ENCODE measurements around the gene SNCB. TPM values are rescaled to one million over a fixed set of nuclear protein-coding genes. Genes with fewer than 3 reads are reported as not detected.

SNCB gene
- total RNA-seq, 4 donors from 2014 or later: not detected

- H3K27me3 ChIP-seq: peaks cover 46% of the 10 kb centered on the region
Observed at GRCh38 chr5:176677209-176677939, 47.0 kb upstream of the SNCB start.

GRCh38 chr5:176676361-176676824 lies 46.1 kb upstream of the SNCB start:
- Histone ChIP-seq H3K9me3 (no peaks in the 10 kb centered on the region), H3K4me1 (peaks cover 0 to 5% (median 0%) of the 10 kb centered on the region in 4 donors), H3K4me3 (no peak overlapping the region), H3K27ac (no peak overlapping the region), H3K36me3 (no peaks in the 10 kb centered on the region), H3K27me3 (peaks cover 39% of the 10 kb centered on the region)
- intact Hi-C loops (cut with DNase I; ENCODE audit: low total_unique reads) (no loop called here), in situ Hi-C loops (cut with MboI; ENCODE audit: low pct_ligation_motif_present in 1 of 4, low pct_unique_long_range_greater_than_20kb in 1 of 4, low sequenced_read_pairs in 3 of 4) (no loop called here)
- TF ChIP-seq POLR2A (IDR thresholded peaks at IDR 0.05): no peak
- no peak for TF ChIP-seq EP300 (IDR thresholded peaks at IDR 0.05; ENCODE audit: low read depth)
- TF ChIP-seq POLR2AphosphoS5 (IDR thresholded peaks at IDR 0.05): no peak
- TF ChIP-seq CTCF (IDR thresholded peaks at IDR 0.05): no peak
- 65% methylated on average over 10 of the region's 10 CpGs; no CpG with 5 or more reads in 1 of the 2 donors for WGBS, 2 donors (ENCODE audit: low coverage in 1 of 2)
- DNase-seq: no peak

More at GRCh38 chr5:176677209-176677939, 47.0 kb upstream of the SNCB start:
- TF ChIP-seq POLR2AphosphoS5 (IDR thresholded peaks at IDR 0.05) (no peak), CTCF (IDR thresholded peaks at IDR 0.05) (no peak), POLR2A (IDR thresholded peaks at IDR 0.05) (no peak), EP300 (IDR thresholded peaks at IDR 0.05; ENCODE audit: low read depth) (no peak)
- Histone ChIP-seq H3K4me3 (no peak overlapping the region), H3K9me3 (no peaks in the 10 kb centered on the region), H3K4me1 (peaks cover 0 to 5% (median 0%) of the 10 kb centered on the region in 4 donors), H3K27ac (no peak overlapping the region), H3K36me3 (no peaks in the 10 kb centered on the region)
- WGBS, 2 donors (ENCODE audit: low coverage in 1 of 2): 80 to 82% methylated on average over 1 to 10 of the region's 12 CpGs
- in situ Hi-C loops (cut with MboI; ENCODE audit: low pct_ligation_motif_present in 1 of 4, low pct_unique_long_range_greater_than_20kb in 1 of 4, low sequenced_read_pairs in 3 of 4): no loop called here
- no peak for DNase-seq
- intact Hi-C loops (cut with DNase I; ENCODE audit: low total_unique reads): no loop called here

- no peaks in the 10 kb centered on the region for H3K9me3 ChIP-seq
- intact Hi-C loops (cut with DNase I; ENCODE audit: low total_unique reads) (no loop called here), in situ Hi-C loops (cut with MboI; ENCODE audit: low pct_ligation_motif_present in 1 of 4, low pct_unique_long_range_greater_than_20kb in 1 of 4, low sequenced_read_pairs in 3 of 4) (no loop called here)
- no peak for DNase-seq
- H3K27ac ChIP-seq: no peak overlapping the region
- peaks cover 37% of the 10 kb centered on the region for H3K27me3 ChIP-seq
- 43 to 65% methylated on average over 6 to 19 of the region's 19 CpGs for WGBS, 2 donors (ENCODE audit: low coverage in 1 of 2)
- TF ChIP-seq CTCF (IDR thresholded peaks at IDR 0.05): peak in 3 of 5 experiments; percentile 22 to 27 (median 25)
- no peak for TF ChIP-seq POLR2A (IDR thresholded peaks at IDR 0.05)
- peaks cover 0 to 5% (median 0%) of the 10 kb centered on the region in 4 donors for H3K4me1 ChIP-seq
- no peaks in the 10 kb centered on the region for H3K36me3 ChIP-seq
- no peak overlapping the region for H3K4me3 ChIP-seq
Observed at GRCh38 chr5:176675676-176676360, 45.5 kb upstream of the SNCB start.

GRCh38 chr5:176674799-176675198 lies 44.5 kb upstream of the SNCB start:
- Histone ChIP-seq H3K9me3 (no peaks in the 10 kb centered on the region), H3K36me3 (no peaks in the 10 kb centered on the region), H3K4me3 (no peak overlapping the region), H3K27ac (no peak overlapping the region), H3K4me1 (peaks cover 0 to under 1% (median 0%) of the 10 kb centered on the region in 4 donors), H3K27me3 (peaks cover 37% of the 10 kb centered on the region)
- no peak for DNase-seq
- intact Hi-C loops (cut with DNase I; ENCODE audit: low total_unique reads) (no loop called here), in situ Hi-C loops (cut with MboI; ENCODE audit: low pct_ligation_motif_present in 1 of 4, low pct_unique_long_range_greater_than_20kb in 1 of 4, low sequenced_read_pairs in 3 of 4) (loop anchor here in 3 of 4 donors (25.0 kb wide), 2 partner anchors 238 to 288 kb away; no protein-coding TSS in a partner anchor)
- 79 to 83% methylated on average over 17 of the region's 17 CpGs for WGBS, 2 donors (ENCODE audit: low coverage in 1 of 2)
- no peak for TF ChIP-seq POLR2A (IDR thresholded peaks at IDR 0.05)
- no peak for TF ChIP-seq POLR2AphosphoS5 (IDR thresholded peaks at IDR 0.05)
- TF ChIP-seq CTCF (IDR thresholded peaks at IDR 0.05): no peak
- no peak for TF ChIP-seq EP300 (IDR thresholded peaks at IDR 0.05; ENCODE audit: low read depth)
